Fibroblast of skin of right quadriceps (primary cell): ENCODE results near the gene SOCS1.
"Not testable (repeated sequence)": the region's sequence is repeated elsewhere in the genome, so short reads cannot be mapped to it uniquely, and the experiment has no call there.

Experiments
- DNase-seq: peaks from one replicate; pipeline ENCODE4 v3.0.0-alpha.2; 2013

SOCS1 gene

GRCh38 chr16:11255737-11256660 is at the start of gene SOCS1:
Gene SOCS1 (minus strand): TSS chr16:11256204. CDS start chr16:11255478, 726 bp downstream.
- peak; percentile 88 for DNase-seq

- no peak for DNase-seq
These were observed 47.6 kb upstream of the SOCS1 start for GRCh38 chr16:11303405-11304138.

- DNase-seq, result no peak
These were observed 47.0 kb upstream of the SOCS1 start for GRCh38 chr16:11302977-11303376.

- no peak for DNase-seq
These were observed 45.9 kb upstream of the SOCS1 start for GRCh38 chr16:11301645-11302501.

- DNase-seq, result no peak
These were observed 44.5 kb upstream of the SOCS1 start for GRCh38 chr16:11300560-11300892.

GRCh38 chr16:11299865-11300559 is 44.0 kb upstream of the SOCS1 start:
- DNase-seq, result no peak

GRCh38 chr16:11298950-11299547 is 43.0 kb upstream of the SOCS1 start:
- DNase-seq, result not testable (repeated sequence)

GRCh38 chr16:11298143-11298900 is 42.3 kb upstream of the SOCS1 start:
- no peak for DNase-seq

- peak; percentile 56 for DNase-seq
These were observed 41.6 kb upstream of the SOCS1 start for GRCh38 chr16:11297492-11298142.

GRCh38 chr16:11296706-11297491 is 40.9 kb upstream of the SOCS1 start:
- no peak for DNase-seq

- DNase-seq, result no peak
These were observed 40.3 kb upstream of the SOCS1 start for GRCh38 chr16:11296351-11296705.

- DNase-seq, result no peak
These were observed 39.7 kb upstream of the SOCS1 start for GRCh38 chr16:11295672-11296071.

- DNase-seq, result no peak
These were observed 36.2 kb upstream of the SOCS1 start for GRCh38 chr16:11292076-11292748.

GRCh38 chr16:11291091-11291703 is 35.2 kb upstream of the SOCS1 start:
- DNase-seq, result no peak

- no peak for DNase-seq
These were observed 34.3 kb upstream of the SOCS1 start for GRCh38 chr16:11290102-11290893.

GRCh38 chr16:11289696-11290095 is 33.7 kb upstream of the SOCS1 start:
- DNase-seq, result not testable (repeated sequence)

- no peak for DNase-seq
These were observed 33.2 kb upstream of the SOCS1 start for GRCh38 chr16:11289202-11289601.

- no peak for DNase-seq
These were observed 29.8 kb upstream of the SOCS1 start for GRCh38 chr16:11285842-11286241.
